Psoas muscle (tissue), 8 donors: ENCODE measurements around the gene SEC14L3. TPM values are rescaled to one million over a fixed set of nuclear protein-coding genes. Genes with fewer than 3 reads are reported as not detected.
"Not testable (repeated sequence)": the region's sequence is repeated elsewhere in the genome, so short reads cannot be mapped to it uniquely, and the experiment has no call there.

Experiments
- ATAC-seq, 4 donors: fragments of 200-7000 bp; cut with Tn5 transposase; one replicate each; pipeline ENCODE4 v1.9.1; 2020; ENCODE audit warnings: moderate library complexity in 3 of 4, mild to moderate bottlenecking in 2 of 4
- DNase-seq, 2 donors: peaks; one replicate each; pipeline ENCODE4 v3.0.0-alpha.2; 2020
- H3K27ac ChIP-seq: fragments of 200-600 bp; one replicate; pipeline ENCODE4 v1.8.0; 2022
- H3K27me3 ChIP-seq, 3 donors: fragments of 200-600 bp in 1 of 3; one replicate each; pipeline versions ENCODE4 v1.6.1 to v1.8.0; 2013 to 2022; ENCODE audit warnings: low read length in 2 of 3, mild to moderate bottlenecking in 2 of 3, moderate library complexity in 1 of 3; ENCODE audit not compliant: insufficient read depth in 3 of 3
- H3K36me3 ChIP-seq, 2 donors: fragments of 200-600 bp in 1 of 2; one replicate each; pipeline versions ENCODE4 v1.6.1 to v1.8.0; 2013 to 2022; ENCODE audit warnings: low read depth in 1 of 2, mild to moderate bottlenecking in 1 of 2, moderate library complexity in 1 of 2; ENCODE audit not compliant: insufficient read depth in 1 of 2
- H3K4me1 ChIP-seq: fragments of 200-600 bp; one replicate; pipeline ENCODE4 v1.8.0; 2022
- H3K4me3 ChIP-seq: fragments of 200-600 bp; one replicate; pipeline ENCODE4 v1.8.0; 2022; ENCODE audit warnings: mild to moderate bottlenecking
- H3K9me3 ChIP-seq: fragments of 200-600 bp; one replicate; pipeline ENCODE4 v1.8.0; 2022
- WGBS, 3 donors: extraction: QIAGEN DNeasy Blood & Tissue Kit; methylation state at CpG; one replicate each; pipeline versions ENCODE4 v1.1.6 to v1.1.7; 2013; 5-methylcytosine and 5-hydroxymethylcytosine counted together
- intact Hi-C, 2 donors: fragments of 100-400 bp; cut with DNase I; formaldehyde crosslinking; loops; one replicate each; pipeline versions ENCODE4 v1.11.0 to v1.14.2; 2022
- polyA plus RNA-seq, 3 donors: library from polyadenylated mRNA; stranded (reverse); fragments of 200-250 nt; gene quantifications; one replicate each; pipeline ENCODE4 v1.2.3, GENCODE V29; 2013
- total RNA-seq, 4 donors: library from RNA; stranded (reverse); fragmentation: NEBNext Ultra II Directional in 2 of 4; extraction: Animal tissue kit (Norgen Biotek cat#: 25700) in 2 of 4; gene quantifications; one replicate each; pipeline versions ENCODE4 v1.2.1 to v1.2.4, GENCODE V29; 2021 to 2023
- TF ChIP-seq, protein P1 (sequence below): fragments of 200-600 bp; IDR thresholded peaks from one replicate; pipeline ENCODE4 v1.8.0; 2022; ENCODE audit warnings: antibody characterized with exemption
- donor health status: healthy with polysubstance abuse.
- donor health status: DM: no; HTN: no; CAD: no; lungs with moderate emphysema.
- donor health status: Bipolar disorder and iron deficiency.
- donor health status: healthy.
- donor health status: DM: yes; HTN: yes; CAD: no.
- donor health status: DM: no; HTN: no; CAD: no.
- donor health status: DM: no; HTN: no; CAD: no.
- donor health status: DM: yes; HTN: yes; CAD: no.

Gene SEC14L3
- total and polyA plus RNA-seq, 7 donors: 0.04 TPM; not detected in 6

DNA sequence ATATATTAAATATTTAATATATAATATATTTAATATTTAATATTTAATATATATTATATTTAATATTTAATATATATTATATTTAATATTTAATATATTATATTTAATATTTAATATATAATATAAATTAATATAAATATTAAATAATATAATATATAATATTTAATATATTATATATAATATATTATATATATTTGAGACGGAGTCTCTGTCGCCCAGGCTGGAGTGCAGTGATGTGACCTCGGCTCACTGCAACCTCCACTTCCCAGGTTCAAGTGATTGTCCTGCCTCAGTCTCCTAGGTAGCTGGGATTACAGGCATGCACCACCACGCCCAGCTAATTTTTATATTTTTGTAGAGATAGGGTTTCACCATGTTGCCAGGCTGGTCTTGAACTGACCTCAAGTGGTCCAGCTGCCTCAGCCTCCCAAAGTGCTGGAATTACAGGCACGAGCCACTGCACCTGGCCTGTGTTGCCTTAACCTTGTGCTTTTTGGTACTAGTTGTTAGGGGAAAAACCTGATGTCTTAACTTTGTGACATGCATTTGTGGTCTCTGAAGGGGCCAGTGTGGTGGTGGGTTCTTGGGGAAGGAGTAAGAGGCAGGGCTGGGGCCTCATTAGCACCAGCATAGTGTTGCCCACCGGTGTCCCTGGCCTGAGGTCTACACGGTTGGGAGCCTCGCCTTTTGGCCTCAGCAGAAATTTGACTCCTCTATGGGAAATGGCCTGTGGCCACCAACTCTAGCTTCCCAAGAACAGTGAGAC, 16.6 kb downstream of the SEC14L3 start:
- DNase-seq: no peak

DNA sequence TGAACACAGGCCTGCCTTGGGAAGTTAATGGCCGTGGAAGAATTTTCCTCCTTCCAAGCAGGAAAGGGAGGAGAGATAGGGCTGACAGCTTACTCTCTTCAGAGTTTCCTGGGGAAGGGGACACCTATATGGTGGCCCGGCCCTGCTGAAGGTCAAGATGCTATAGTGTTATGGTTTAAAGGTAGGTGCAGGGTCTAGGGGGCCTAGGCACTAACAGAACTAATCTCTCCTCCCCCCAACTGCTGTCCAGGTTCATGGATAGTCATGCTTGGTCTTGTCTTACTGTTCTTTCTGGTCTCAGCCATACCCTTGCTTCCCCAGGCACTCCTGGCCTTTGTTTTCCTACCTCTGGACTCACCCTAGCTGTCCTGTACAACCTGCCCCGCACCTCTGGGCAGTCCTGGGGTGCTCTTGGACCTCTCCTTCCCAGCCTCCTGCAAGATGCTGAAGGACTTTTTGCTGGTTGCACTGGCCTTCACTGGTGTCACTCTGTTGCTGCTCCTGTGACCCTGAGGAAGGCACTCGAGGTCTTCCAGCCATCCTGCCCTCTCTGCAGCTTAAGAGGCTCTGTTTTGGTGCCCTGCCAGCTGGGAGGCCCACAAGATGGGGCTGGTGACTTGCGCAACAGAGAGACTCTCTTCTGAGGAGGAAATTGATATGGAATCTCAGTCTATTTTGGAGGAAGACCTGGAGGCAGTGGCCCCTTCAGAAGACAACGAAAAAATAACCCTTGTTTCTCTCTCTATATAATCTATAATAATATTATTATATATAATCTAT, 17.9 kb downstream of the SEC14L3 start:
- 55 to 63% (median 57%) methylated on average over 6 of the region's 6 CpGs for WGBS, 3 donors
- no peaks in the 10 kb centered on the region for H3K4me1 ChIP-seq
- no peak overlapping the region for H3K27ac ChIP-seq
- ATAC-seq: no peak
- no peak overlapping the region for H3K4me3 ChIP-seq
- no peaks in the 10 kb centered on the region for H3K36me3 ChIP-seq
- peaks cover 0 to 6% (median 3%) of the 10 kb centered on the region in 3 donors for H3K27me3 ChIP-seq
- H3K9me3 ChIP-seq: no peaks in the 10 kb centered on the region
- DNase-seq: no peak
- intact Hi-C loops: loop anchor here in 1 of 2 donors (2.0 kb wide), 1 partner anchor 29 kb away; no protein-coding TSS in a partner anchor
- TF ChIP-seq, protein P1, sequence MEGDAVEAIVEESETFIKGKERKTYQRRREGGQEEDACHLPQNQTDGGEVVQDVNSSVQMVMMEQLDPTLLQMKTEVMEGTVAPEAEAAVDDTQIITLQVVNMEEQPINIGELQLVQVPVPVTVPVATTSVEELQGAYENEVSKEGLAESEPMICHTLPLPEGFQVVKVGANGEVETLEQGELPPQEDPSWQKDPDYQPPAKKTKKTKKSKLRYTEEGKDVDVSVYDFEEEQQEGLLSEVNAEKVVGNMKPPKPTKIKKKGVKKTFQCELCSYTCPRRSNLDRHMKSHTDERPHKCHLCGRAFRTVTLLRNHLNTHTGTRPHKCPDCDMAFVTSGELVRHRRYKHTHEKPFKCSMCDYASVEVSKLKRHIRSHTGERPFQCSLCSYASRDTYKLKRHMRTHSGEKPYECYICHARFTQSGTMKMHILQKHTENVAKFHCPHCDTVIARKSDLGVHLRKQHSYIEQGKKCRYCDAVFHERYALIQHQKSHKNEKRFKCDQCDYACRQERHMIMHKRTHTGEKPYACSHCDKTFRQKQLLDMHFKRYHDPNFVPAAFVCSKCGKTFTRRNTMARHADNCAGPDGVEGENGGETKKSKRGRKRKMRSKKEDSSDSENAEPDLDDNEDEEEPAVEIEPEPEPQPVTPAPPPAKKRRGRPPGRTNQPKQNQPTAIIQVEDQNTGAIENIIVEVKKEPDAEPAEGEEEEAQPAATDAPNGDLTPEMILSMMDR: no peak

More for the DNA sequence above, 16.6 kb downstream of the SEC14L3 start:
- Histone ChIP-seq H3K9me3 (no peaks in the 10 kb centered on the region), H3K36me3 (no peaks in the 10 kb centered on the region), H3K4me1 (no peaks in the 10 kb centered on the region), H3K4me3 (no peak overlapping the region), H3K27ac (no peak overlapping the region), H3K27me3 (peaks cover 0 to 6% (median 3%) of the 10 kb centered on the region in 3 donors)
- TF ChIP-seq, protein P1: no peak
- intact Hi-C loops: no loop called here
- no peak for ATAC-seq
- 76 to 86% (median 82%) methylated on average over 8 of the region's 8 CpGs for WGBS, 3 donors

DNA sequence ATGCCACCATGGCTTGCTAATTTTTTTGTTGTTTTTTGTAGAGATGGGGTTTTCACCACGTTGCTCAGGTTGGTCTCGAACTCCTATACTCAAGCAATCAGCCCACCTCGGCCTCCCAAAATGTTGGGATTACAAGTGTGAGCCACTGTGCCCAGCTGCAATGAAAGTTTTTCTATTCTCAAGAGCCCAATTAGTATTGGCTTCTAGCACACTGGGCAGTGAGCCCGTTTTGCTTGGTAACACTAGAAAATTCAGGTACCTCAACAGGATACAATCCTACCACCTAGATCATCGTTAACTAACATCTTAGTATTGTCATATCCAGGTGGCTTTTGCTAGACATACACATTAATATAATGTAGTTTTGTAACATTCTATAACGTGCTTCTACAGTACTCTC, 19.0 kb downstream of the SEC14L3 start:
- 67 to 72% (median 67%) methylated on average over 6 of the region's 6 CpGs for WGBS, 3 donors
- intact Hi-C loops: loop anchor here in 1 of 2 donors (2.0 kb wide), 1 partner anchor 30 kb away; no protein-coding TSS in a partner anchor
- Histone ChIP-seq H3K4me1 (no peaks in the 10 kb centered on the region), H3K9me3 (no peaks in the 10 kb centered on the region), H3K4me3 (no peak overlapping the region), H3K27ac (no peak overlapping the region), H3K27me3 (peaks cover 0 to 3% (median 0%) of the 10 kb centered on the region in 3 donors), H3K36me3 (no peaks in the 10 kb centered on the region)
- ATAC-seq: no peak
- no peak for DNase-seq
- TF ChIP-seq, protein P1: no peak

DNA sequence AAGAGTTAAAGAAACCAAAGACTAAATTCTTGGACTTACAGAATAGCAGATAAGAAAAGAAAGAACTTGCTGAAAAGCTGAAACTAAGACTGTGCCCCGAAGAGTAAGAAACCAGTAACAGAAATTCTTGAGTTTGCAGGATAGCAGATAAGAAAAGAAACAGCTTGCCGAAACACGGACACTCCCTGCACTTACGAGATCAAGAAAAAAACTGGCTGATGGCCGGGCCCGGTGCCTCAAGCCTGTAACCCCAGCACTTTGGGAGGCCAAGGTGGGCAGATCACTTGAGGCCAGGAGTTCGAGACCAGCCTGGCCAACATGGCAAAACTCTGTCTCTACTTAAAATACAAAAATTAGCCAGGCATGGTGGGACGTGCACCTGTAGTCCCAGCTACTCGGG, 20.3 kb downstream of the SEC14L3 start:
- H3K4me1 ChIP-seq, H3K4me3 ChIP-seq, H3K27me3 ChIP-seq, H3K9me3 ChIP-seq, DNase-seq, ATAC-seq, H3K36me3 ChIP-seq, H3K27ac ChIP-seq, intact Hi-C loops: not testable (repeated sequence)
- 46 to 52% (median 48%) methylated on average over 9 of the region's 9 CpGs for WGBS, 3 donors

DNA sequence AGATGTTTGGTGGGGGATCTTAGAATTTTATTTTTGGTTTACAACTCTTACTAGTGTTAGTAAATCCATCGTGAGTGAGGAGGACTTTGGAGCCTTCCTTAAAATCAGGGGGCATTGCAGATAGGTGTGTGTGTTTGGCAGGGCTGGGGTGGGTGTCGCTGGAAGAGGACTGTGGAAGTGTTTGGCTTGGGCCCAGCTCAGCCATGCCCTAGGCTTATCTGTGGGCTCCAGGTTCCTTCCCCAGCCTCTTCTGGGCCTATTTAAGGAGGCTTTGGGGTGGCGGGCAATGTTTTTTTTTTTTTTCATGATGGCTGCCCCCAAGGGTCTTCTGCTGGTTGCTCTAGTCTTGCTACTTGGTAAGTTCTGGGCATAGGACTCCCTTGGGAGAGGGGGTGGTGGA, 24.2 kb downstream of the SEC14L3 start:
- DNase-seq: no peak
- Histone ChIP-seq H3K36me3 (no peaks in the 10 kb centered on the region), H3K4me1 (no peaks in the 10 kb centered on the region), H3K27me3 (peaks cover 0 to 18% (median 3%) of the 10 kb centered on the region in 3 donors), H3K9me3 (no peaks in the 10 kb centered on the region), H3K4me3 (no peak overlapping the region), H3K27ac (no peak overlapping the region)
- TF ChIP-seq, protein P1: no peak
- intact Hi-C loops: no loop called here
- ATAC-seq: no peak
- 87 to 92% (median 88%) methylated on average over 3 of the region's 3 CpGs for WGBS, 3 donors
